Measurements from ENCODE around the gene CBX8.
"Not testable (repeated sequence)": the region's sequence is repeated elsewhere in the genome, so short reads cannot be mapped to it uniquely, and the experiment has no call there.

CBX8 gene

DNA sequence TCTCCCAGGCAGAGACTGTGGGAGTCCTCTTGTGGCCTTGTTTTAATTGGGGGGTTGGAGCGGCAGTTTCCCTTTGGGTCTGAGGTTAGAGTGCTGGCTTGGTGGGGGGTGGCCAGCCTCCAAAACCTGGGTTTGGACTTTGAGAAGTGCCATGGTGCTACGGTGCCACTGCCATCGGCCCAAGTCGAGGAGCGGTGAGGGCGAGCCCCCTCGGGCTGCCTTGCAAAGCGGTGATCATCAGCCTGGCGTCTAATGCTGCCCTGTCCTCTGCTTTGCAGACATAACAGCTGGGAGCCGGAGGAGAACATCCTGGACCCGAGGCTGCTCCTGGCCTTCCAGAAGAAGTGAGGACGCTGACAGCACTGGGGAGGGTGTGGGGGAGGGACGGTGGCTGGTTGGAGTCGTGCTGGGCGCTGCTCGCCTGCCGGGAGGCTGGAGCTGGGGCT lies 17.8 kb downstream of the CBX8 start:
- DNase-seq (ENCODE audit: low read depth), result no peak

- no peak for DNase-seq (ENCODE audit: low read depth)
Measured at GRCh38 chr17:79778504-79779083, 18.3 kb downstream of the CBX8 start.

GRCh38 chr17:79777894-79778503 lies 18.9 kb downstream of the CBX8 start, which contains the start of gene CBX2:
CBX2 (plus strand) TSS chr17:79778148; CDS start chr17:79778236, 88 bp downstream.
- peak; percentile 61 for DNase-seq (ENCODE audit: low read depth)

DNA sequence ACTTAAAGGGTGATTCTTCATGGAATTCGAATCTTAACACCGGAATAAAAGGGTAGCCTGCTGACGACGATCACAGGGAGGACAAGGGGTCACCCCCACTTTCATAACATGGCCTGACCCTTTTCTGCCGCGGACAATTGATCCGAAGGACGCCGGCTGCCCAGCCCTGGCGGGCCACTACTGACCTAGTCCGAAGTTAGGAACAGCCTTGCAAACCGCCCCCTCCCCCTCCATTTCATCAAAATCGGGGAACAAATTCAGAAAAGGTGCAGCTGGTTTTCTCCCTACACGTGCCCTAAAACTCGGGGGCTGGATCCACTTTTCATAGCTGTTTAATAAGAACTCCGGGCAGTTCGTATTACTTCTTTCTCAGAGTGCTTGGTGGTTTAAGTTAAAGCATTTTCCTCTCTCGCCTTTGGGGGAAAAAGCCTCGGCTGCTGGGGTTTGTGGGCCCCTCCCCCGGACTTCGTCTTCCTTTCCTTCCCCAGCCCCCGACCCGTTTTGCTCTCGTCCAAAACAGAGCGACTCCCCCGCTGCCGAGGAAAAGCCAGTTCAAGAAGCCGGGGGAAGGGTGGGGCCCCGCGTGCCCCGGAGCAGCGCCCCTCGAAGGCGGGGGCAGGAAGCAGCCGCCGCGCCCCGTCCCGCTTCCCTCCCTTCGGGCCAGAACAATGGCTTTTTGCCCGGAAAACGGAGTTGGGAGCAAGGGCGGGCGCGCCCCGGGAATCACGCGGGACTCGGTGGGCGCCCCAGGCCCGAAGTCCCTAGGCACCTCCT lies 19.6 kb downstream of the CBX8 start:
- DNase-seq (ENCODE audit: low read depth), result no peak

DNA sequence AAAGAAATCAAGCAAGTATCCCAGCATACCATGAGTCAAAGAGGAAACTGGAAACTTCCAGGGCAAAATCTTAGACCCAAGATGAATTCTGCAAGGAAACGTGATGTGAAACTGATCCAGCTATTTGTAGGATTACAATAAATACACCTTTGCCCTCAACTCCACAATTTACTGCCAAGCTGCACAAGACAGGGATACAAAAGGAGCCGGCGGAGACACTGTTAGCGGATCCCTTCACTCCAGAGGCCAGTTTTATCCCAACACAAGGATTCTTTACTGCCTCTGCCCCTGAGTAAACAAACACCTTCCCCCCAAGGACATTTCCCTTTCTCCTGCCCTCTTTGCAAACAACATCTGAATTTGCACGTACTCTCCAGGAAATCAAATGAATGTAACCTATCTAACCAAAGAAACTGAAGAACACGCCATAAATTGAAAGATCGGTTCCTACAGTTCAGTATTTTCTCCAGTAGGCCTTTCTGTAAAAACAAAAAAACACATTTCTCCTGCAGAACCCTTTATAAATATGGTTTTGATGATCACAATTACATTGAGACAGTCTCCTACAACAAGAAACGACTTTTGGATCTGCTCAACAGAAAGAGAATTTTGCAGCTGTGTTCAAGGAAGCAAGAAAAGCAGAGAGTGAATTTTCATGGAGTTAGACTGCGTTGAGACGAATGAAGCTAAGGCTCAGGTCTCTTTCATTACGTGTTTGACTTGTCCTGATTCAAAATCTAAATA lies 20.3 kb downstream of the CBX8 start:
- DNase-seq (ENCODE audit: low read depth), result no peak

DNA sequence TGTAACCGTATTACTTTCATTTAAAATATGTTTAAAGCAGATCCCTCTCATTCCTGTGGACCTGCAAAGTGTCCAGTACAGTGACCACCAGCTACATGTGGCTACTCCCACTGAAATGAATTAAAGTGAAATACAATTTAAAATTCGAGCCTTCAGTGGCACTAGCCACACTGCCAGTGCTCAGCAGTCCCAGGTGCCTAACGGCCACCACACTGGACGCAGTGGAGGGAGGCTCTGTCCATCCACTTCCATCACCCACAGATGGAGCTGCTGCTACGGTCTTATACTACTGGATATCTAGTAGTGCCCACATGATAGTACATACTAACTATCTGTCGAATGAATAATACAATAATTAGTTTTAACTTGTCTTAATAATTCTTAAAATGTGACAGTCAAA lies 21.2 kb downstream of the CBX8 start:
- DNase-seq (ENCODE audit: low read depth), result no peak

DNA sequence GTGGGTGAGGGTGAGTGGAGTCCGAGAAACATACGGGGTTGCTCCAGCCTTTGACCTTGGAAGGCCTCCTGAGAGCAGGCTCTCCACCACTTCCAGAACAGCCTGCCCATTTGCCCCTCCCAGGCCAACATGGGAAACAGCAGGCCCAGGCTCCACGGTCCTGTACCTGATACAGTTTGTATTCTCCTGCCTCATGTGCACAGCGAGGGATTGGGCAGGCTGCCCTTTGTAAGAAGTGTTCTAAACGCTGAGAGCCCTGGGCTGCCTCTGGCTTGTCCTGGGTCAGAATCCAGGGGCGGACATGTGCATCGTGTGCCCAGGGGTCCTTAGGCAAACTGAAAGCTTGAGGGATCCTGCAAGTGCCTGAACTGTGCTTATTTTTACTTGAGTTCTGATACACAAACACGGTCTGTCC lies 22.3 kb downstream of the CBX8 start:
- DNase-seq (ENCODE audit: low read depth), result no peak

GRCh38 chr17:79772726-79773125 lies 24.2 kb downstream of the CBX8 start:
- not testable (repeated sequence) for DNase-seq (ENCODE audit: low read depth)

DNA sequence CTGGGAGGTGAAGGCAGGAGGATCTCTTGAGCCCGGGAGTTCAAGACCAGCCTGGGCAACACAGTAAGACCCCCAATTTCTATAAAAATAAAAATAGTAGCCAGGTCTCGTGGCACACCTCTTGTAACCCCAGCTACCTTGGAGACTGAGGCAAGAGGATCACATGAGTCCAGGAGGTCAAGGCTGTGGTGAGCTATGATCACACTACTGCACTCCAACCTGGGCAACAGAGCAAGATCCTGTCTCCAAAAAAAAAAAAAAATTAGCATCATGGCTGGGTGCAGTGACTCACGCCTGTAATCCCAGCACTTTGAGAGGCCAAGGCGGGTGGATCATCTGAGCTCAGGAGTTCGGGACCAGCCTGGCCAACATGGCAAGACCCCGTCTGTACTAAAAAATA lies 25.6 kb downstream of the CBX8 start:
- DNase-seq (ENCODE audit: low read depth), result no peak

GRCh38 chr17:79769570-79770506 lies 27.0 kb downstream of the CBX8 start:
- no peak for DNase-seq (ENCODE audit: low read depth)

GRCh38 chr17:79765708-79766107 lies 31.2 kb downstream of the CBX8 start:
- no peak for DNase-seq (ENCODE audit: low read depth)

DNA sequence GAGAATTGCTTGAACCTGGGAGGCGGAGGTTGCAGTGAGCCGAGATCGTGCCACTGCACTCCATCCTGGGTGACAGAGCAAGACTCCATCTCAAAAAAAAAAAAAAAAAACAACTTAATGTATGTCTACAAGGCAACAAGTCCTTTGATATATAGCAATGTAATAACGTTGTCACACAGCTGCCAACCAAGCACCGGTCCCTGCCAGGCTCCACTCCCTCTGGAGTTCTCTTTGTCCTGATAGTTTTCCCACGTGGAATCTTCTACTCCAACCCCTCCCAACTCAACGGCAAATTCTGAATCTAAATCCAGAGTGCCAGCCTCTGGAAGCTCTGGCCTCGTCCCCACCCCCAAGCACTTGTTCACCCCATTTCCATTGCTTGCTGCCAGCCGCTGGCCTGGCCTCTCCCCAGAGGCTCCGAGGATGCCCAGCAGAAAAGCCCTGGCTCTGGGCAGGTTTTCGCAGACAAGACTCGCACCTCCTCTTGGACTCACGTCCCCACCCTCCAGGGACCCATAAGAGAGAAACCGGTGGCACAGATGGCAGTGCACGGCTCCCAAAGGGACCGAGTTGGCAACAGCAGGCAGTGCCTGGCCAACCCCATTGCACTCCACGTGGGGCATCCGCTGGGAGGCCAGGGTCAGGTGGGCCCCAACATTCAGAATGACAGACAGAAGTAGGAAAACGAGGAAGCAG lies 34.8 kb downstream of the CBX8 start:
- DNase-seq (ENCODE audit: low read depth), result no peak

GRCh38 chr17:79760197-79760906 lies 36.5 kb downstream of the CBX8 start:
- no peak for DNase-seq (ENCODE audit: low read depth)

- DNase-seq (ENCODE audit: low read depth), result no peak
Measured at GRCh38 chr17:79758271-79758670, 38.6 kb downstream of the CBX8 start.

- DNase-seq (ENCODE audit: low read depth), result no peak
Measured at GRCh38 chr17:79757140-79757745, 39.6 kb downstream of the CBX8 start.

DNA sequence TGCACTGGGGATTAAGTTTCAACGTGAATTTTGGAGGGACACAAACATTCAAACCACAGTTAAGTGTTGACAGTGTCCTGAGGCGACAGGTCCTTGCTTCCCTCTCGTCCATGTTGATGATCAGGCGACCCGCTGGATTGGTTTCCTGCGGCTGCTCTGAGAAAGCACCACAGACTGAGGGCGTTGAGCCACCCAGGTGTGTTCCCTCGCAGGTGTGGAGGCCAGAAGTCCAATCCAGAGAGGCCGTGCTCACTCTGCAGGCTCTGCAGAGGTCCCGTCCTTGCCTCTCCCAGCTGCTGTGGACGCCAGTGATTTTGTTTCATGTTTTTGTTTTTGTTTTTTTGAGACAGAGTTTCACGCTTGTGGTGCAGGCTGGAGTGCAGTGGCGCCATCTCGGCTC lies 41.3 kb downstream of the CBX8 start:
- no peak for DNase-seq (ENCODE audit: low read depth)

GRCh38 chr17:79754903-79755302 lies 42.0 kb downstream of the CBX8 start:
- not testable (repeated sequence) for DNase-seq (ENCODE audit: low read depth)

GRCh38 chr17:79754370-79754769 lies 42.5 kb downstream of the CBX8 start:
- no peak for DNase-seq (ENCODE audit: low read depth)

- DNase-seq (ENCODE audit: low read depth), result no peak
Measured at GRCh38 chr17:79752175-79752574, 44.7 kb downstream of the CBX8 start.
